T-helper 2 cell treated with Interferon-gamma antibody and Interleukin-4, amounts not matched to agents 5 μg/mL and 100 μg/mL, for 36 hours (primary cell): Measurements from ENCODE around the gene ZNF607.
"Not testable (repeated sequence)": the region's sequence is repeated elsewhere in the genome, so short reads cannot be mapped to it uniquely, and the experiment has no call there.

ENCODE experiments used
- DNase-seq: peaks from one replicate; pipeline ENCODE4 v3.0.0; 2021; ENCODE audit warnings: low spot score
- H3K27ac Mint-ChIP-seq: one replicate; pipeline ENCODE4 v1.8.0; 2021; ENCODE audit warnings: mild to moderate bottlenecking, mixed read lengths
- H3K27me3 Mint-ChIP-seq: one replicate; pipeline ENCODE4 v1.8.0; 2021; ENCODE audit warnings: low read depth, mixed read lengths
- H3K36me3 Mint-ChIP-seq: one replicate; pipeline ENCODE4 v1.8.0; 2021; ENCODE audit warnings: low read depth, mixed read lengths
- H3K4me1 Mint-ChIP-seq: one replicate; pipeline ENCODE4 v1.8.0; 2021; ENCODE audit warnings: low read depth, mixed read lengths
- H3K4me3 Mint-ChIP-seq: one replicate; pipeline ENCODE4 v1.8.0; 2022; ENCODE audit warnings: mild to moderate bottlenecking, moderate library complexity, mixed read lengths
- H3K9me3 Mint-ChIP-seq: one replicate; pipeline ENCODE4 v1.8.0; 2021; ENCODE audit warnings: mixed read lengths

ZNF607 gene

GRCh38 chr19:37691881-37692504 is 27.6 kb downstream of the ZNF607 start:
- Mint-ChIP-seq H3K9me3 (peaks cover 26% of the 10 kb centered on the region), H3K27me3 (no peaks in the 10 kb centered on the region), H3K4me1 (peaks cover 7% of the 10 kb centered on the region), H3K36me3 (peaks cover 6% of the 10 kb centered on the region), H3K27ac (peak overlapping the region; percentile 79), H3K4me3 (peak overlapping the region; percentile 91)
- peak; percentile 70 for DNase-seq

GRCh38 chr19:37683520-37683919 is 36.0 kb downstream of the ZNF607 start:
- DNase-seq: no peak
- no peak overlapping the region for H3K27ac Mint-ChIP-seq
- no peaks in the 10 kb centered on the region for H3K27me3 Mint-ChIP-seq
- peaks cover 39% of the 10 kb centered on the region for H3K9me3 Mint-ChIP-seq
- H3K36me3 Mint-ChIP-seq: no peaks in the 10 kb centered on the region
- H3K4me1 Mint-ChIP-seq: no peaks in the 10 kb centered on the region
- H3K4me3 Mint-ChIP-seq: no peak overlapping the region

GRCh38 chr19:37669450-37669914 is 50.1 kb downstream of the ZNF607 start:
- H3K27ac Mint-ChIP-seq: no peak overlapping the region
- H3K4me1 Mint-ChIP-seq: no peaks in the 10 kb centered on the region
- no peaks in the 10 kb centered on the region for H3K27me3 Mint-ChIP-seq
- no peak for DNase-seq
- H3K9me3 Mint-ChIP-seq: peaks cover 46% of the 10 kb centered on the region
- H3K4me3 Mint-ChIP-seq: no peak overlapping the region
- H3K36me3 Mint-ChIP-seq: no peaks in the 10 kb centered on the region

GRCh38 chr19:37657157-37657556 is 62.4 kb downstream of the ZNF607 start:
- H3K4me1 Mint-ChIP-seq: peaks cover 20% of the 10 kb centered on the region
- DNase-seq, H3K27me3 Mint-ChIP-seq: not testable (repeated sequence)
- peaks cover 44% of the 10 kb centered on the region for H3K9me3 Mint-ChIP-seq
- H3K27ac Mint-ChIP-seq: peak overlapping the region; percentile 39
- peak overlapping the region; percentile 80 for H3K4me3 Mint-ChIP-seq
- H3K36me3 Mint-ChIP-seq: peaks cover 25% of the 10 kb centered on the region

GRCh38 chr19:37655689-37656371 is 63.7 kb downstream of the ZNF607 start:
- H3K27me3 Mint-ChIP-seq: no peaks in the 10 kb centered on the region
- peak overlapping the region; percentile 94 for H3K27ac Mint-ChIP-seq
- peak overlapping the region; percentile 80 for H3K4me3 Mint-ChIP-seq
- peak; percentile 90 for DNase-seq
- H3K9me3 Mint-ChIP-seq: peaks cover 37% of the 10 kb centered on the region
- H3K36me3 Mint-ChIP-seq: peaks cover 32% of the 10 kb centered on the region
- peaks cover 20% of the 10 kb centered on the region for H3K4me1 Mint-ChIP-seq

GRCh38 chr19:37655301-37655688 is 64.3 kb downstream of the ZNF607 start, which contains the start of gene ZFP30:
Gene ZFP30 (minus strand): TSS chr19:37655465. CDS start chr19:37647822, 7,643 bp downstream.
- DNase-seq: peak; percentile 88
- H3K4me1 Mint-ChIP-seq: peaks cover 20% of the 10 kb centered on the region
- peak within 1 kb of the TSS; percentile 94 for H3K27ac Mint-ChIP-seq
- H3K27me3 Mint-ChIP-seq: no peaks in the 10 kb centered on the region
- H3K4me3 Mint-ChIP-seq: peak within 1 kb of the TSS; percentile 80
- H3K9me3 Mint-ChIP-seq: peaks cover 36% of the 10 kb centered on the region
- H3K36me3 Mint-ChIP-seq: peaks cover 37% of the 10 kb centered on the region

- peaks cover 41% of the 10 kb centered on the region for H3K36me3 Mint-ChIP-seq
- no peaks in the 10 kb centered on the region for H3K27me3 Mint-ChIP-seq
- H3K4me1 Mint-ChIP-seq: peaks cover 20% of the 10 kb centered on the region
- peak overlapping the region; percentile 80 for H3K4me3 Mint-ChIP-seq
- peak overlapping the region; percentile 94 for H3K27ac Mint-ChIP-seq
- peaks cover 40% of the 10 kb centered on the region for H3K9me3 Mint-ChIP-seq
- no peak for DNase-seq
These were observed 64.8 kb downstream of the ZNF607 start for GRCh38 chr19:37654629-37655300.

GRCh38 chr19:37654118-37654517 is 65.4 kb downstream of the ZNF607 start:
- Mint-ChIP-seq H3K4me1 (peaks cover 20% of the 10 kb centered on the region), H3K27me3 (no peaks in the 10 kb centered on the region), H3K27ac (peak overlapping the region; percentile 94), H3K4me3 (peak overlapping the region; percentile 80), H3K9me3 (peaks cover 40% of the 10 kb centered on the region), H3K36me3 (peaks cover 46% of the 10 kb centered on the region)
- DNase-seq: no peak
